ENCODE results near the gene MRGPRE.
"Not testable (repeated sequence)": the region's sequence is repeated elsewhere in the genome, so short reads cannot be mapped to it uniquely, and the experiment has no call there.

Gene MRGPRE

GRCh38 chr11:3231851-3232744 lies at the start of gene MRGPRE:
MRGPRE (minus strand) TSS chr11:3232417; CDS start chr11:3228799, 3,618 bp downstream.
- TF ChIP-seq, protein P1, sequence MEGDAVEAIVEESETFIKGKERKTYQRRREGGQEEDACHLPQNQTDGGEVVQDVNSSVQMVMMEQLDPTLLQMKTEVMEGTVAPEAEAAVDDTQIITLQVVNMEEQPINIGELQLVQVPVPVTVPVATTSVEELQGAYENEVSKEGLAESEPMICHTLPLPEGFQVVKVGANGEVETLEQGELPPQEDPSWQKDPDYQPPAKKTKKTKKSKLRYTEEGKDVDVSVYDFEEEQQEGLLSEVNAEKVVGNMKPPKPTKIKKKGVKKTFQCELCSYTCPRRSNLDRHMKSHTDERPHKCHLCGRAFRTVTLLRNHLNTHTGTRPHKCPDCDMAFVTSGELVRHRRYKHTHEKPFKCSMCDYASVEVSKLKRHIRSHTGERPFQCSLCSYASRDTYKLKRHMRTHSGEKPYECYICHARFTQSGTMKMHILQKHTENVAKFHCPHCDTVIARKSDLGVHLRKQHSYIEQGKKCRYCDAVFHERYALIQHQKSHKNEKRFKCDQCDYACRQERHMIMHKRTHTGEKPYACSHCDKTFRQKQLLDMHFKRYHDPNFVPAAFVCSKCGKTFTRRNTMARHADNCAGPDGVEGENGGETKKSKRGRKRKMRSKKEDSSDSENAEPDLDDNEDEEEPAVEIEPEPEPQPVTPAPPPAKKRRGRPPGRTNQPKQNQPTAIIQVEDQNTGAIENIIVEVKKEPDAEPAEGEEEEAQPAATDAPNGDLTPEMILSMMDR (IDR thresholded peaks at IDR 0.05; ENCODE audit: low read length, missing control alignments): no peak
- no peak within 1 kb of the TSS for H3K4me3 ChIP-seq (replicated peaks; ENCODE audit: low read depth, low read length)
- DNase-seq (ENCODE audit: low read depth): no peak

- not testable (repeated sequence) for DNase-seq (ENCODE audit: low read depth); H3K4me3 ChIP-seq (replicated peaks; ENCODE audit: low read depth, low read length)
Observed at GRCh38 chr11:3281146-3281545, 48.9 kb upstream of the MRGPRE start.

- DNase-seq (ENCODE audit: low read depth); H3K4me3 ChIP-seq (replicated peaks; ENCODE audit: low read depth, low read length): not testable (repeated sequence)
Observed at GRCh38 chr11:3280662-3281061, 48.4 kb upstream of the MRGPRE start.

GRCh38 chr11:3278922-3279321 lies 46.7 kb upstream of the MRGPRE start:
- DNase-seq (ENCODE audit: low read depth); H3K4me3 ChIP-seq (replicated peaks; ENCODE audit: low read depth, low read length): not testable (repeated sequence)

- H3K4me3 ChIP-seq (replicated peaks; ENCODE audit: low read depth, low read length); DNase-seq (ENCODE audit: low read depth): not testable (repeated sequence)
Observed at GRCh38 chr11:3273629-3274028, 41.4 kb upstream of the MRGPRE start.

DNA sequence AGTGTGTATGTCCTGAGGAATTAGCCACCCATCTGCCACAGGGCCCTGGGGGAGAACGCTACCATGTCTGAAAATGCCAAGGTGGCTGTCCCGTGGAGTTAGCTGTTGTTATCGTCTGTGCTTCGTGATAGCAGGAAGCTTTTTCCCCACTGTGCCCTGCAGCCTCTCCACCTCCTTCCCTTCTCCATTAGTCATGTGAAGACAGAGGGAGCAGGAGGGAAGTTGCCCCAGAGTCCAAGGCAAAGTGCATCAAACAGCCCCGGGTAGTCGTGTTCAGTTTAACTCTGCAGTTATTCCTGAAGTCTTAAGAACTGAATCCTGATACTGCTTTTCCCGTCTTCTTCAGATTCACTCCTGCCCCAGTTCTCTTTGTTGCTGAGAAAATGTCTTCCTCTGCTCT lies 30.3 kb upstream of the MRGPRE start:
- not testable (repeated sequence) for DNase-seq (ENCODE audit: low read depth); H3K4me3 ChIP-seq (replicated peaks; ENCODE audit: low read depth, low read length)

DNA sequence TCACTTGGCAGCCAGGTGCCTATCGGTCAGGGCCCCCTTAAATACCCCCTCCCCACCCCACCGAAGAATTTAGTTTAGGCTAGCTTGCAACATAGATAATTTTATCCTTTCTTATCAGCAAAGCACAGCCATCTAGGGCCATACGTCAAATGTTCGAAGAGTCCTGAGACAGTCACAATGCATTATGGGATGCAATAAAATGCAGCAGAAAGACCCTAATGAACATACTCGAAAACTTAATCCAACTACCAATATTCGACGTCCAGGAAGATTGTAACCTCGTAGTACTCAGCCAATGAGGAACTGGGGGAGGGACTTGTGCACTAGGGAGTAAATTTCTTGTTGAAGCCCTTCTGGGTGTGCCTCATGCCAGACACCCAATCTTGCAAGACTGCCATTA lies 29.6 kb upstream of the MRGPRE start:
- DNase-seq (ENCODE audit: low read depth); H3K4me3 ChIP-seq (replicated peaks; ENCODE audit: low read depth, low read length): not testable (repeated sequence)

DNA sequence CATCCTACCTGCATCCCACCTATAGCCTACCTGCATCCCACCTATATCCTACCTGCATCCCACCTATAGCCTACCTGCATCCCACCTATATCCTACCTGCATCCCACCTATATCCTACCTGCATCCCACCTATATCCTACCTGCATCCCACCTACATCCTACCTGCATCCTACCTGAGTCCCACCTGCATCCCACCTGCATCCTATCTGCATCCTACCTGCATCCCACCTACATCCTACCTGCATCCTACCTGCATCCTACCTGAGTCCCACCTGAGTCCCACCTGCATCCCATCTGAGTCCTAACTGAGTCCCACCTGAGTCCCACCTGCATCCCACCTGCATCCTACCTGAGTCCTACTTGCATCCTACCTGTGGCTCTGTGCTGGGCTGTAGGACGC lies 25.3 kb upstream of the MRGPRE start:
- not testable (repeated sequence) for H3K4me3 ChIP-seq (replicated peaks; ENCODE audit: low read depth, low read length); DNase-seq (ENCODE audit: low read depth)

- DNase-seq (ENCODE audit: low read depth); H3K4me3 ChIP-seq (replicated peaks; ENCODE audit: low read depth, low read length): not testable (repeated sequence)
Observed at GRCh38 chr11:3255241-3255640, 23.0 kb upstream of the MRGPRE start.

GRCh38 chr11:3254773-3255172 lies 22.6 kb upstream of the MRGPRE start:
- not testable (repeated sequence) for DNase-seq (ENCODE audit: low read depth); H3K4me3 ChIP-seq (replicated peaks; ENCODE audit: low read depth, low read length)

- H3K4me3 ChIP-seq (replicated peaks; ENCODE audit: low read depth, low read length): no peak overlapping the region
- TF ChIP-seq, protein P1 (IDR thresholded peaks at IDR 0.05; ENCODE audit: low read length, missing control alignments): no peak
- no peak for DNase-seq (ENCODE audit: low read depth)
Observed at GRCh38 chr11:3245071-3245470, 12.9 kb upstream of the MRGPRE start.

- H3K4me3 ChIP-seq (replicated peaks; ENCODE audit: low read depth, low read length): no peak overlapping the region
- no peak for DNase-seq (ENCODE audit: low read depth)
- TF ChIP-seq, protein P1 (IDR thresholded peaks at IDR 0.05; ENCODE audit: low read length, missing control alignments): no peak
Observed at GRCh38 chr11:3243880-3244279, 11.7 kb upstream of the MRGPRE start.
